Neural cell (in vitro differentiated cells): ENCODE data around the gene ZIC4.

Experiments used
- CTCF ChIP-seq: fragments of 450-650 bp; IDR thresholded peaks from 2 replicates; pipeline ENCODE4 v1.5.1; 2014; ENCODE audit warnings: antibody characterized with exemption, mild to moderate bottlenecking, moderate library complexity; ENCODE audit not compliant: poor library complexity, severe bottlenecking
- EP300 ChIP-seq: fragments of 450-650 bp; conservative IDR thresholded peaks from 2 replicates; pipeline ENCODE4 v1.6.1; 2014; ENCODE audit warnings: antibody characterized with exemption, mild to moderate bottlenecking, moderate library complexity; ENCODE audit not compliant: poor library complexity, severe bottlenecking
- EZH2 ChIP-seq: fragments of 200-600, 300-800 bp; shearing (Covaris generic), sonication (generic); IDR thresholded peaks from 2 replicates; pipeline ENCODE4 v1.6.1; 2014; ENCODE audit warnings: antibody characterized with exemption, low read length, borderline replicate concordance, mild to moderate bottlenecking; ENCODE audit not compliant: insufficient read depth, poor library complexity, severe bottlenecking
- MXI1 ChIP-seq: fragments of 450-650 bp; conservative IDR thresholded peaks from 2 replicates; pipeline ENCODE4 v1.6.1; 2014; ENCODE audit warnings: antibody characterized with exemption, mild to moderate bottlenecking; ENCODE audit not compliant: poor library complexity, severe bottlenecking
- POLR2AphosphoS5 ChIP-seq: IDR thresholded peaks from 2 replicates; pipeline ENCODE4 v1.6.1; 2012
- REST ChIP-seq: IDR thresholded peaks from 2 replicates; pipeline ENCODE4 v1.6.1; 2012; ENCODE audit warnings: borderline replicate concordance
- SMC3 ChIP-seq: fragments of 450-650 bp; conservative IDR thresholded peaks from 2 replicates; pipeline ENCODE4 v1.6.1; 2014; ENCODE audit warnings: antibody characterized with exemption, mild to moderate bottlenecking, moderate library complexity; ENCODE audit not compliant: poor library complexity
- TAF1 ChIP-seq: IDR thresholded peaks from 2 replicates; pipeline ENCODE4 v1.6.1; 2012; ENCODE audit warnings: low read depth

- TF ChIP-seq CTCF = no peak
- TF ChIP-seq REST = no peak
- TF ChIP-seq POLR2AphosphoS5 = no peak
- no peak for TF ChIP-seq EP300
- TF ChIP-seq EZH2 = no peak
- no peak for TF ChIP-seq TAF1
- no peak for TF ChIP-seq SMC3
- TF ChIP-seq MXI1 = no peak
Measured at GRCh38 chr3:147355753-147356090, 50.6 kb downstream of the ZIC4 start.
